A549 treated with AZD9567 at 1 μM for 4 hours (cell line): ENCODE measurements around the gene TMEM208. TPM values are rescaled to one million over a fixed set of nuclear protein-coding genes. Genes with fewer than 3 reads are reported as not detected.

ENCODE experiments used
- total RNA-seq: library from RNA; stranded (reverse); fragments of 200-300 nt; extraction: Qiagen RNA extraction; gene quantifications from 5 replicates; pipeline ENCODE4 v1.2.3, GENCODE V29; 2022; ENCODE audit not compliant: insufficient read depth

The TMEM208 gene
- 87.8 to 101 TPM (median 94.4 TPM) in 5 replicates for total RNA-seq

DNA sequence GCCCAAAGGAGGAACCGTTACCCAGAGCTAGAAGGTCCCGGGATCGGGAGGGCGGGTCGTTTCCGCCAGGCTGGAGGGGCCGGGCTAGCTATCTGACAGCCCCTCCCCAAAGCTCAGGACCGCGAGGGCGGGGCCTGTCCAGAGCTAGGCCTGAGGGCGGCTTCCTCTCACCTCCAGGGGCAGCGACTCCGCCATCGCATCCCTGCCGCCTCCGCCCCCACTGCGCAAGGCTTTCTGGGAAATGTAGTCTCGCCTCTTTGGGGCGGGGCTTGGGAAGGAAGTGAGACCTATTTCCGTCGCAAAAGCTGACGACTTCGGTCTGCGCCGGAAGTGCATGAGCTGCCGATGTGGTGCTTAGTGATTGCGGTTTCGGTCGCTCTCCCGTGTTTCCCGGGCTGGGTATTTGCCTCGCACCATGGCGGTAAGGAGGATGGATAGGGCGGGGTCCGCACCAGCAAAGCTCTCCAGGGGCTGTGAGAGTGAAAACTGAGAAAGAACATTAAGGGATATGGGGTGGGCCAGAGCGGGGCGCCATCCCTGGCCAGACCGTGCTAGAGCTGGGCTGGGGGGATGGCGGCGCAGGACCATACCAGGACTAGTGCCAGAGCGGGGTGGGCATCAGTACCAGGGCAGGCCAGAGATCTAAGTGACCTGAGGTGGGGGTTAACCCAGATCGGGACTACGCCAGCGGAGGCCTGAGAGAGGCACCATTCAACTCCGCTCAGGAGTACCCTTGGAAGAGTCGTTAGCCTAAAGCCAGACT lies at the start of gene TMEM208:
TMEM208 (plus strand) TSS at position 327 of the 763 bp plus-strand sequence; CDS start at position 416, 89 bp downstream.

DNA sequence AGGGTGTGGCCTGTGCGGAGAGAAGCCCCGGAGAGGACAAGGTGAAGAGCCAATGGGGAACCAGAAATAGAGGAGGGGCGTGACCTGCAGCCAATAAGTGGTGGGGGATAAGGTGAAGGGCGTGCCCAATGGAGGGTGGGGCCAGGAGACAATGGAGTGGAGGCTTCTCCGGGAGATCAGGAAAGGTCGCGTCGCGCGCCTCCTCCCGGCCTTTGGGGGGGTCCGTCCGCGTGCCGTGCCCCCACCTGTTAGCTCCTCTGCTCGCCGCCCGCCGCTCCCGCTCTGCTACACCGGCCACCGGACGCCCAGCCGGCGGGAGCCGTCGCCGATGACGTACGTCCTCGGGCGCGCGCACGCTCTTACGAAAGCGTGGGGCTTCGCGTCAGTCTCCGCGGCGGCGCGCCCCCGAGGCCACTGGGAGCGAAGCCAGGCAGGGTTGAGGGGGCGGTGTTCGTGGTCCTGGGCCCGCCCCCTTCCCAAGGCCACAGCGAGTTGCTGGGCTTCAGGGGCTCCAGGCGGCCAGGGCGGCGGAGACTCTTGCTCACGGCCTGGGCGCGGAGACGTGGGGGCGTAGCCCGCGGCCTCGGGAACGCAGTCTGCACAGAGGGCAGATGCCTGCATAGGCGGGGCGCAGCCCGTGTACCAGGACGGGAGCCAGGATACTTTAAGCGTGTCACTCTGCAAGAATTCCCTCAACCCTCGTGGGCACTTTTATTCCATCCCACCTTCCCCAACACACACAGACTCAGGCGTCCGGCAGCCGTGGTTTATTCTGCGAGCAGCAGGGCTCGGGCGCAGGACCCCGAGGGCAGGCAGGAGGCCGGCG lies 43.1 kb upstream of the TMEM208 start, which contains the start of gene MATCAP1:
MATCAP1 (minus strand) TSS at position 337 of the 826 bp plus-strand sequence. CDS start 3,353 bp downstream, outside the sequence.

GRCh38 chr16:67190041-67190440 lies 36.9 kb upstream of the TMEM208 start, which contains the start of gene EXOC3L1:
TSS of gene EXOC3L1 (minus strand) at chr16:67190136. CDS start at chr16:67189676, 460 bp downstream.

GRCh38 chr16:67191995-67192681 lies 34.8 kb upstream of the TMEM208 start, which contains the start of gene E2F4:
TSS of gene E2F4 (plus strand) at chr16:67192155. CDS start at chr16:67192228, 73 bp downstream.

GRCh38 chr16:67199011-67199807 lies 27.7 kb upstream of the TMEM208 start, which contains the start of gene ELMO3:
TSS of gene ELMO3 (plus strand) at chr16:67199131. CDS start at chr16:67199327, 196 bp downstream.

DNA sequence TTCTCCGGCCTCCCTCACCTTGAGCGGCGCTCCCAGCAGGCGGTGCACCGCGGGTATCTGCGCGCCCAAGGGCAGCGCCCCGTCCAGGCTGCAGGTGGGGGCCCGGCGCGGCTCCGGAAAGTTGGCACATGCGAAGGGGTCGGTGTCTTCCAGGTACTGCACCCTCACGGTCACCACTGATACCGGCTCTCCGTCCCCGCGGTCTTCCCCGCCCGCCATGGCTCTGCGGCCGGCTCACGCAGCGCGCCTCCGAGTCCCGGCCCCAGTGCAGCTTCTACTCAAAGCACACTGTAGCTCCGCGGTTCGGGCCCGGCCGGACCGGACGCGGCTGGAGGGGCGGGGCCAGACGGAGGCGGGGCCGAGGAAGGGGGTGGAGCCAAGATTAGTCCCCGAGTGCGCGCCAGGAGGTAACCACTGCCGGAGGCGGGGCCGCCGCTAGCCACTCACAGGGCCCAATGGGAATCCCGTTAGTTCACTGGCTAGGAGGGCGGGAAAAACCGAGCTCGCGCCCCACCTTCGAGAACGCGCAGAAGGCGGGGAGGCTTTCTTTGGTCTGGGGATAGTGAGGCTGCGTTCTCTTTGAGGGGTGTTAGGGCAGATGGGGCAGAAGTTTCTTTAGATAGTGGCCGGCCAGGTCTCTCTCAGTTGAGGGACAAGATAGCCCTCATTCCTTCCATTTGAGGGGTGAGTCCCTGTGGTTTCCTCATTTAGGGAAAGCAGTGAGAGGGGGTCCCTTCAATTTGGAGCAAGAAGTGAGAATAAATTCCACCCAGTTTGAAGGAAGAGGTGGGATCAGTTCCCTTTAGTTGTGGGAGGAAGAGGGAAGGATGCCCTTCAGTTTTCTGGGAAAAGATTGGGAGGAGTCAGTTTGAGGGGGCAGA lies 20.5 kb downstream of the TMEM208 start, which contains the start of gene FHOD1:
FHOD1 (minus strand) TSS at position 290 of the 881 bp plus-strand sequence; CDS start at position 219, 71 bp downstream.

DNA sequence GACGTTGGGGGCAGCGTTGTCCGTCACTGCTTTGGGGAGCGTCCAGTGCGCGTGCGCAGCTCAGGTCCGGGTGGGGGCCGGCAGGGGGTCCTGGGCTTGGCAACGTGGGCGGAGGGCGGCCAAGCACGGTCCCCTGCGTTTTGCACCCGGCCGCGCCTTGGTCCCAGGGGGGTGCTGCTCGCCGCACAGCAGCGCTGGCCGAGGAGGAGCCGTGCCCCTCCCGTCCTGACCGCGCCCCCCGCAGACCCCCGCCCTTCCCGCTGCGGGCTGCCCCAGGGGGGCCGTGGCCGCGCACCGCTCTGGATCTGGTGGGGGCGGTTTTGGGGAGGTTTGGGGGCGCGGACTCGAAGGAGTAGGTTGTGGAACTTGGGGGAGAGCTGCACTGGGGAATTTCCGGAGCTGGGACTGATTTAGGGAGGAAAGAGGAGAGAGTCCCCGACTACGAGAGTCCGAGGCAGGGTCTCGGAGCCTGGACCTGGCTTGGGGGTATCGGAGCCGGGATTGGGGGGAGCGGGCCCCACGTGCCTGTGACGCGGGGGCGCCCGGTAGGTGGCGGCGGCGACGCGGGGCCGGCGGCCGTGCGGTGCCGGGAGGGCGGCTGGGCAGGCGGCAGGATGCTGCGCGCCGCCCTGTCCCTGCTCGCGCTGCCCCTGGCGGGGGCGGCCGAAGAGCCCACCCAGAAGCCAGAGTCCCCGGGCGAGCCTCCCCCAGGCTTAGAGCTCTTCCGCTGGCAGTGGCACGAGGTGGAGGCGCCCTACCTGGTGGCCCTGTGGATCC lies 21.7 kb downstream of the TMEM208 start, which contains the start of gene SLC9A5:
SLC9A5 (plus strand) TSS at position 579 of the 777 bp plus-strand sequence; CDS start at position 615, 36 bp downstream.

Other genes starting within 250 kb of the TMEM208 start
- gene CES4A, start 238.5 kb upstream of the TMEM208 start, total RNA-seq: 2.1 to 3.2 TPM (median 2.9 TPM) in 5 replicates
- gene CBFB, start 198.0 kb upstream of the TMEM208 start, total RNA-seq: 48.0 to 74.9 TPM (median 52.6 TPM) in 5 replicates
- gene PHAF1, start 117.2 kb upstream of the TMEM208 start, total RNA-seq: 25.7 to 34.0 TPM (median 26.3 TPM) in 5 replicates
- 7.3 to 8.6 TPM (median 8.4 TPM) in 5 replicates for gene B3GNT9, start 76.1 kb upstream of the TMEM208 start, total RNA-seq
- gene TRADD, start 67.2 kb upstream of the TMEM208 start, total RNA-seq: 12.6 to 23.6 TPM (median 22.4 TPM) in 5 replicates
- gene FBXL8, start 67.2 kb upstream of the TMEM208 start, total RNA-seq: 4.9 to 12.1 TPM (median 8.9 TPM) in 5 replicates
- 5.9 to 18.4 TPM (median 16.4 TPM) in 5 replicates for gene HSF4, start 62.4 kb upstream of the TMEM208 start, total RNA-seq
- gene NOL3, start 56.6 kb upstream of the TMEM208 start, total RNA-seq: 43.9 to 83.6 TPM (median 80.7 TPM) in 5 replicates
- 5.3 to 8.6 TPM (median 6.8 TPM) in 5 replicates for gene MATCAP1, start 43.2 kb upstream of the TMEM208 start, total RNA-seq
- 0.07 to 0.15 TPM (median 0.12 TPM) in 4 of 5 replicates, not detected in the other for gene EXOC3L1, start 37.0 kb upstream of the TMEM208 start, total RNA-seq
- 102 to 121 TPM (median 104 TPM) in 5 replicates for gene E2F4, start 35.0 kb upstream of the TMEM208 start, total RNA-seq
- 1.6 to 1.7 TPM (median 1.7 TPM) in 4 of 5 replicates, not detected in the other for gene ELMO3, start 28.0 kb upstream of the TMEM208 start, total RNA-seq
- 31.6 to 55.6 TPM (median 50.4 TPM) in 5 replicates for gene FHOD1, start 20.4 kb downstream of the TMEM208 start, total RNA-seq
- 0.41 to 2.0 TPM (median 1.5 TPM) in 5 replicates for gene SLC9A5, start 21.8 kb downstream of the TMEM208 start, total RNA-seq
- 10.3 to 13.6 TPM (median 13.0 TPM) in 5 replicates for gene PLEKHG4, start 52.4 kb downstream of the TMEM208 start, total RNA-seq
- gene KCTD19, start 99.6 kb downstream of the TMEM208 start, total RNA-seq: 0.11 to 0.85 TPM (median 0.27 TPM) in 4 of 5 replicates, not detected in the other
- gene LRRC36, start 99.7 kb downstream of the TMEM208 start, total RNA-seq: 0.13 to 0.29 TPM (median 0.15 TPM) in 3 of 5 replicates, not detected in the others
- gene TPPP3, start 166.4 kb downstream of the TMEM208 start, total RNA-seq: 2.1 to 13.9 TPM (median 13.1 TPM) in 5 replicates
- 3.8 to 7.5 TPM (median 7.0 TPM) in 5 replicates for gene ZDHHC1, start 189.3 kb downstream of the TMEM208 start, total RNA-seq
- 1.6 to 2.2 TPM (median 1.8 TPM) in 5 replicates for gene HSD11B2, start 204.0 kb downstream of the TMEM208 start, total RNA-seq